ENCODE results near the gene IL19. TPM values are rescaled to one million over a fixed set of nuclear protein-coding genes. Genes with fewer than 3 reads are reported as not detected.

Gene IL19
- total RNA-seq, 1 experiment from 2014 or later, result not detected

GRCh38 chr1:206787891-206788290 lies 17.3 kb downstream of the IL19 start:
- ChIA-PET POLR2A (no interaction called here), CTCF (interaction anchor here (0.8 to 5.2 kb wide), 5 partner anchors 11 to 124 kb away, joined by 4 to 24 read pairs (median 6); no protein-coding TSS in a partner anchor)
- no peak for DNase-seq (ENCODE audit: unreplicated experiment)
- H3K36me3 Mint-ChIP-seq (ENCODE audit: insufficient read depth, unreplicated experiment), result no peaks in the 10 kb centered on the region
- H3K27me3 Mint-ChIP-seq (ENCODE audit: insufficient read depth, unreplicated experiment), result peaks cover 32% of the 10 kb centered on the region
- no TSS peak for BruUV-seq (replicated peaks)
- H3K9me3 Mint-ChIP-seq (ENCODE audit: unreplicated experiment), result no peaks in the 10 kb centered on the region
- no peak overlapping the region for H3K4me3 Mint-ChIP-seq (ENCODE audit: unreplicated experiment)
- no peak for TF ChIP-seq CTCF (IDR thresholded peaks at IDR 0.05; ENCODE audit: unreplicated experiment)
- peaks cover 11% of the 10 kb centered on the region for H3K4me1 Mint-ChIP-seq (ENCODE audit: insufficient read depth, unreplicated experiment)
- intact Hi-C loops (cut with micrococcal nuclease), result no loop called here
- no peak overlapping the region for H3K27ac Mint-ChIP-seq (ENCODE audit: low read depth, unreplicated experiment)

GRCh38 chr1:206788487-206789050 lies 18.0 kb downstream of the IL19 start:
- Mint-ChIP-seq H3K36me3 (ENCODE audit: insufficient read depth, unreplicated experiment) (no peaks in the 10 kb centered on the region), H3K27ac (ENCODE audit: low read depth, unreplicated experiment) (no peak overlapping the region), H3K4me3 (ENCODE audit: unreplicated experiment) (no peak overlapping the region), H3K9me3 (ENCODE audit: unreplicated experiment) (no peaks in the 10 kb centered on the region), H3K27me3 (ENCODE audit: insufficient read depth, unreplicated experiment) (peaks cover 32% of the 10 kb centered on the region), H3K4me1 (ENCODE audit: insufficient read depth, unreplicated experiment) (peaks cover 11% of the 10 kb centered on the region)
- no TSS peak for BruUV-seq (replicated peaks)
- DNase-seq (ENCODE audit: unreplicated experiment), result no peak
- POLR2A ChIA-PET, result interaction anchor here (1.1 kb wide), 1 partner anchor 16 kb away, joined by 4 read pairs; no protein-coding TSS in a partner anchor
- CTCF ChIA-PET, result interaction anchor here (0.6 to 5.2 kb wide), 7 partner anchors 10 to 1210 kb away, joined by 3 to 24 read pairs (median 5); no protein-coding TSS in a partner anchor
- intact Hi-C loops (cut with micrococcal nuclease), result no loop called here
- no peak for TF ChIP-seq CTCF (IDR thresholded peaks at IDR 0.05; ENCODE audit: unreplicated experiment)

- ChIA-PET CTCF (interaction anchor here (0.9 to 5.2 kb wide), 4 partner anchors 19 to 122 kb away, joined by 3 to 24 read pairs (median 5); no protein-coding TSS in a partner anchor), POLR2A (interaction anchor here (0.7 kb wide), 1 partner anchor 100 kb away, joined by 3 read pairs; no protein-coding TSS in a partner anchor)
- no peak overlapping the region for H3K27ac Mint-ChIP-seq (ENCODE audit: low read depth, unreplicated experiment)
- intact Hi-C loops (cut with micrococcal nuclease), result no loop called here
- no peak for TF ChIP-seq CTCF (IDR thresholded peaks at IDR 0.05; ENCODE audit: unreplicated experiment)
- no peak for DNase-seq (ENCODE audit: unreplicated experiment)
- no peaks in the 10 kb centered on the region for H3K9me3 Mint-ChIP-seq (ENCODE audit: unreplicated experiment)
- no TSS peak for BruUV-seq (replicated peaks)
- H3K36me3 Mint-ChIP-seq (ENCODE audit: insufficient read depth, unreplicated experiment), result no peaks in the 10 kb centered on the region
- peaks cover 11% of the 10 kb centered on the region for H3K4me1 Mint-ChIP-seq (ENCODE audit: insufficient read depth, unreplicated experiment)
- peaks cover 32% of the 10 kb centered on the region for H3K27me3 Mint-ChIP-seq (ENCODE audit: insufficient read depth, unreplicated experiment)
- no peak overlapping the region for H3K4me3 Mint-ChIP-seq (ENCODE audit: unreplicated experiment)
Measured at GRCh38 chr1:206790502-206791250, 20.1 kb downstream of the IL19 start.

GRCh38 chr1:206792939-206793607 lies 22.5 kb downstream of the IL19 start:
- intact Hi-C loops (cut with micrococcal nuclease), result no loop called here
- DNase-seq (ENCODE audit: unreplicated experiment), result no peak
- Mint-ChIP-seq H3K27me3 (ENCODE audit: insufficient read depth, unreplicated experiment) (peaks cover 8% of the 10 kb centered on the region), H3K9me3 (ENCODE audit: unreplicated experiment) (no peaks in the 10 kb centered on the region), H3K4me1 (ENCODE audit: insufficient read depth, unreplicated experiment) (peaks cover 11% of the 10 kb centered on the region), H3K36me3 (ENCODE audit: insufficient read depth, unreplicated experiment) (no peaks in the 10 kb centered on the region), H3K27ac (ENCODE audit: low read depth, unreplicated experiment) (no peak overlapping the region), H3K4me3 (ENCODE audit: unreplicated experiment) (no peak overlapping the region)
- TF ChIP-seq CTCF (IDR thresholded peaks at IDR 0.05; ENCODE audit: unreplicated experiment), result no peak
- CTCF ChIA-PET, result interaction anchor here (0.6 to 1.6 kb wide), 7 partner anchors 14 to 396 kb away, joined by 3 to 10 read pairs (median 3); no protein-coding TSS in a partner anchor
- POLR2A ChIA-PET, result interaction anchor here (1.1 kb wide), 1 partner anchor 11 kb away, joined by 3 read pairs; no protein-coding TSS in a partner anchor
- no TSS peak for BruUV-seq (replicated peaks)
